AG09319 (cell line): ENCODE data around the gene INIP.

ENCODE experiments used
- DNase-seq: peaks from one replicate; pipeline ENCODE4 v3.0.0-alpha.2; 2010; ENCODE audit warnings: low read depth; ENCODE audit errors: extremely low read depth
- TF ChIP-seq, protein P1 (sequence below): IDR thresholded peaks from 2 replicates; pipeline ENCODE4 v1.5.1; 2011; ENCODE audit warnings: low read depth, mild to moderate bottlenecking, inconsistent platforms, low read length, moderate library complexity

The INIP gene

DNA sequence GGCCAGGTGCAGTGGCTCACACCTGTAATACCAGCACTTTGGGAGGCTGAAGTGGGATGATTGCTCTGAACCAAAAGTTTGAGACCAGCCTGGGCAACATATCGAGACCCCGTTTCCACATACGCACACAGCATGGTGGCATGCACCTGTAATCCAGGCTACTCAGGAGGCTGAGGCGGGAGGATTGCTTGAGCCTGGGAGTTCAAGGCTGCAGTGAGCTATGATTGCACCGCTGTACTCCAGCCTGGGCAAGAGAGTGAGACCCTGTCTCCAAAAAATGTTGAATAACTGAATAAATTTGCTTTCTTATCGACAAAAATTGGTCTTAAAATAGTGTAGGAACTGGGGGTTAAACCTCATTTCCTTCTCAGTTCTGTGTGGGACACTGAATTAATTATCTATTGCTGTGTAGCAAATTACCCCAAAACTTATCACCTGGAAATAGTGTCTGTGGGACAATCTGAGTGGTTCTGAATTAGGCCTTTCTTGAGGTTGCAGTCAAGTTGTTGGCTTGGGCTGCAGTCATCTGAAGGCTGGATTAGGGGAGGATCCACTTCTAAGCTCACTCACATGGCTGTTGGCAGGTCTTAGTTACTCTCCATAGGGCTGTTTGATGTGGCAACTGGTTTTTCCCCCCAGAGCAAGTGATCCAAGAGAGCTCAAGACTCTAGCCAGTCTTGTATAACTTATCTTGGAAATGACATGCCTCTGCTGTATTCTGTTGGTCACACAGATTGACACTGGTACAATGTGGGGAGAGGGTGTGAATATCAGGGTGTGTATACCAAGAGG, 34.6 kb upstream of the INIP start:
- no peak for DNase-seq
- TF ChIP-seq, protein P1, sequence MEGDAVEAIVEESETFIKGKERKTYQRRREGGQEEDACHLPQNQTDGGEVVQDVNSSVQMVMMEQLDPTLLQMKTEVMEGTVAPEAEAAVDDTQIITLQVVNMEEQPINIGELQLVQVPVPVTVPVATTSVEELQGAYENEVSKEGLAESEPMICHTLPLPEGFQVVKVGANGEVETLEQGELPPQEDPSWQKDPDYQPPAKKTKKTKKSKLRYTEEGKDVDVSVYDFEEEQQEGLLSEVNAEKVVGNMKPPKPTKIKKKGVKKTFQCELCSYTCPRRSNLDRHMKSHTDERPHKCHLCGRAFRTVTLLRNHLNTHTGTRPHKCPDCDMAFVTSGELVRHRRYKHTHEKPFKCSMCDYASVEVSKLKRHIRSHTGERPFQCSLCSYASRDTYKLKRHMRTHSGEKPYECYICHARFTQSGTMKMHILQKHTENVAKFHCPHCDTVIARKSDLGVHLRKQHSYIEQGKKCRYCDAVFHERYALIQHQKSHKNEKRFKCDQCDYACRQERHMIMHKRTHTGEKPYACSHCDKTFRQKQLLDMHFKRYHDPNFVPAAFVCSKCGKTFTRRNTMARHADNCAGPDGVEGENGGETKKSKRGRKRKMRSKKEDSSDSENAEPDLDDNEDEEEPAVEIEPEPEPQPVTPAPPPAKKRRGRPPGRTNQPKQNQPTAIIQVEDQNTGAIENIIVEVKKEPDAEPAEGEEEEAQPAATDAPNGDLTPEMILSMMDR = no peak

DNA sequence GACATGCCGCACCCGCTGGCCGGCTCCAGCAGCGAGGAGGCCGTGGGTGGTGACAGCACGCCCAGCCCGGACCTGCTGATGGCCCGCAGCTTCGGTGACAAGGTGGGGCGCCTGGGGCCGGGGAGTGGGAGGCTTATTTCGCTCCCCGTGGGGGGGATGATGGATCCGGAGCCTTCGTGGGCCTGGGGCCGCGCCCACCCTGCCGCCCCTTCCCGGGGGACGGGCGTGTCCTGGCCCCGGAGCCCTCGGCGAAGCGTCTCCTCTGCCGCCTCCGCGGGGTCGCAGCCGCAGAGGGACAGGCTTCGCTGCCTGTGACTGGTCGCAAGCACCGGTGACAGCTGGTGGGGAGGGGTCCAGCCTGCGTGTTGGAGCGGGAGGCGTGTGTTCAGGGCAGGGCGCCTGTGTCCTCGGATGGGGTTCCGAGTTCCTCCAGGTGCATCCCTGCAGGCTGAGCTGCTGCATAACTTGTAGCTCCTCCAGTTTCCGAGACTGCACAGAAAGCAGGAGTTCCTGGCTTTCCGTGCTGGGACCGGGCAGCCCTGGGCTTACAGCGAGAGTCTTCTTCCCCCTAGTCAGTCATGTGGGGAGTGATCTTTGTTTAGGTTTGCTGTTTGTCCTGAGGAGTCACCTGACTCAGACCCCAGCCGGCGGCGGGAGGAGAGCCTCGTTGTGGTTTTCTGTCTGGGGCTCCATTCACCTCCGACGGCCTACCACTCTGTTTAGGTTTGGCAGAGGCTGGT, 33.3 kb upstream of the INIP start:
- TF ChIP-seq, protein P1 = no peak
- no peak for DNase-seq

DNA sequence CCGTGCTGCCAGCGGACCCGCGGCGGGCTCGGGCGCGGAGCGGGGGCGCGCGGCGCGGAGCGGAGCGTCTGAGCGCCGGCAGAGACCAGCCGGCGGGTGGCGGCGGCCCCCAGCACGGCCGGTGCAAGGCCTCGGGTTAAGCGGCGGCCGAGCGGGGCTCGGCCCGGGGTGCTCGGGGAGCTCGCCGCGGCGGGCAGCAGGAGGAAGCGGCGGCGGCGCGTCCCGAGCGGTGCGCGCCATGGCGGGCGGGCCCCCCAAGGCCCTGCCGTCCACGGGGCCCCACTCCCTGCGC, 32.8 kb upstream of the INIP start:
- TF ChIP-seq, protein P1 = no peak

DNA sequence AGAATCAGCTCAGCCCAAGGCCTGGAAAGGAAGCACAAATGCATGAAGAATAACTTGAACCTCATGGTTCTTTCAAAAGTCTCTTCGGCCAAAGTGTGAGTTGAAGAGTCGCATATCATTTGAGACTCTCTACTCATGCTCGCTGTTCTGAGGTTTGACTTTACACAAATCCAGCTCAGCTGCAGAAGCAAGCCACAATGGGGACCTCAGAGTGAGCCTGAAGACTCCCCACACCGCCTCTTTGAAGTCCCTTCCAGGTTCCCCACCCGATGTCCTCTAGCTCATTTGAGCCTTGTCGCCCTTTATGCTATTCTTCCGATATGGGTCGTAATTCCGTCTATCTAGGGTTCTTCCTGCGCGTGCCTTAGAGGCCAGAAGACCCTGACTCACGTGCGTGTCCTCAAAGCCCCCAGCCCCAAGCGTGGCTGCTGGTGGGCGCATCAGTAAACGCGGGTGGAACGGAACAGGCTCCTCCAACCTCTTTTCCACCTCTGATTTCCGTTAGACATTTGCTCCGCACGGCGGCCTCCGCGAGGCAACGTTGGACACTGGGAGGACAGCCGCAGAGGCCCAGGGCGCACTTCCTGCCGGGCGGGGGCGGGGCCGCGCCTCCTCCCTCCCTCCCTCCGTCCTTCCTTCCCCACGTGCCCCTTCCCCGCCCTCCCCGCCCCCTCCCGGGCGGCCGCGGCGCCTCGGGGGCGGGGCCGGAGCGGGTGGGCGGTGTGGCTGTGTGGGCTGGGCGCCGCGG, 32.3 kb upstream of the INIP start, which contains the start of gene SNX30:
Gene SNX30, plus strand, starts transcription at position 745 of the 748 bp plus-strand sequence. CDS start 242 bp downstream, outside the sequence.
- TF ChIP-seq, protein P1 = no peak; the same call in 1 of the 2 replicates
- DNase-seq = peak; percentile 69

More for the DNA sequence above, 32.8 kb upstream of the INIP start:
- no peak for DNase-seq

DNA sequence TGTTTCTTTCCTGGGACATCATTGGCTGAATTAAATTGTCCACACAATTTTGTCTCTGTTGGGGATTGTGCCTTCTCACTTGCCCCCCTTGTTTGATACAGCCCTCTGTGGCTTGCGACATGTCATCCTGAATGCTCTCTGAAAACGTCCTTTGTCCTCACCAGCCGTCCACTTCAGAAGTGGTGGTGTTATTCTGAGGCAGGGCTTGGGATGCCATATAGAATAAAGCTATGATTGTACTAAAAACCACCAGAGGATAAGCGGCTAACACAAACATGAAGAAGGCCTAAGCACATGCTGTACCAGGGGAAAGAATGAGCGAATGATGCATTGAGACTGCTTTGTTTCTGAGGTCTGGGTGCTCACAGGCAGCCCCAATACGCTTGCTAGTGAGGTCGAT, 29.2 kb upstream of the INIP start:
- TF ChIP-seq, protein P1 = no peak

DNA sequence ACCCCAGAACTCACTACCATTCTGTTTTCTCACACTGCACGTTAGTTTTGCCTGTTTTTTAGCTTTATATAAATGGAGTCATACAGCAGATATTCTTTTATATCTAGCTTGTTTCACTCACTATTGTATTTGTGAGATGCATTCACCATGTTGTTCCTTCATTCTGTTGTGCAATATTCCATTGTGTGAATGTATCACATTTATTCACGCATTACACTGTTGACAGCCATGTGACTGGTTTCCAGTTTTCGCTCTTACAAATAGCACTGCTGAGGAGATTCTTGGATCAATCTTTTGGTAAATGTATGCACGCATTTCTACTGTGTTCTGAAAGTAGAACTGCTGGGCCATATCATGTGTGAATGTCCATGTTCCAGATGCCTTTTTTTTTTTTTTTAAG, 26.3 kb upstream of the INIP start:
- TF ChIP-seq, protein P1 = no peak

More for the DNA sequence above, 29.2 kb upstream of the INIP start:
- no peak for DNase-seq

More for the DNA sequence above, 26.3 kb upstream of the INIP start:
- no peak for DNase-seq
